ENCODE measurements around the gene SAPCD2. TPM values are rescaled to one million over a fixed set of nuclear protein-coding genes. Genes with fewer than 3 reads are reported as not detected.
"Not testable (repeated sequence)": the region's sequence is repeated elsewhere in the genome, so short reads cannot be mapped to it uniquely, and the experiment has no call there.

The SAPCD2 gene
- total RNA-seq, 1 experiment from 2014 or later = 69.2 TPM

- DNase-seq (ENCODE audit: low read depth) = no peak
These were observed 4.9 kb downstream of the SAPCD2 start for GRCh38 chr9:137065336-137065967.

- no peak for DNase-seq (ENCODE audit: low read depth)
These were observed 5.5 kb downstream of the SAPCD2 start for GRCh38 chr9:137064880-137065164.

GRCh38 chr9:137064027-137064879 is 6.1 kb downstream of the SAPCD2 start:
- peak; percentile 43 for DNase-seq (ENCODE audit: low read depth)

- no peak for DNase-seq (ENCODE audit: low read depth)
These were observed 6.9 kb downstream of the SAPCD2 start for GRCh38 chr9:137063311-137064026.

GRCh38 chr9:137062798-137063197 is 7.6 kb downstream of the SAPCD2 start:
- DNase-seq (ENCODE audit: low read depth) = not testable (repeated sequence)

- DNase-seq (ENCODE audit: low read depth) = no peak
These were observed 8.0 kb downstream of the SAPCD2 start for GRCh38 chr9:137062384-137062783.

- no peak for DNase-seq (ENCODE audit: low read depth)
These were observed 11.7 kb downstream of the SAPCD2 start for GRCh38 chr9:137058521-137059234.

- DNase-seq (ENCODE audit: low read depth) = no peak
These were observed 12.8 kb downstream of the SAPCD2 start for GRCh38 chr9:137057545-137057944.

GRCh38 chr9:137056739-137057415 is 13.5 kb downstream of the SAPCD2 start:
- no peak for DNase-seq (ENCODE audit: low read depth)

- DNase-seq (ENCODE audit: low read depth) = no peak
These were observed 14.7 kb downstream of the SAPCD2 start for GRCh38 chr9:137055385-137056364.

GRCh38 chr9:137054932-137055384 is 15.4 kb downstream of the SAPCD2 start:
- no peak for DNase-seq (ENCODE audit: low read depth)

GRCh38 chr9:137053944-137054931 is 16.1 kb downstream of the SAPCD2 start, which contains the start of gene ENTPD2:
Gene ENTPD2 (minus strand): TSS chr9:137054061. CDS start chr9:137053997, 64 bp downstream.
- no peak for DNase-seq (ENCODE audit: low read depth)

- DNase-seq (ENCODE audit: low read depth) = no peak
These were observed 17.1 kb downstream of the SAPCD2 start for GRCh38 chr9:137052998-137053943.

GRCh38 chr9:137052293-137052692 is 18.1 kb downstream of the SAPCD2 start:
- no peak for DNase-seq (ENCODE audit: low read depth)

GRCh38 chr9:137051145-137051724 is 19.1 kb downstream of the SAPCD2 start:
- DNase-seq (ENCODE audit: low read depth) = no peak

- no peak for DNase-seq (ENCODE audit: low read depth)
These were observed 19.8 kb downstream of the SAPCD2 start for GRCh38 chr9:137050570-137050969.
